Panc1 (cell line): ENCODE results near the gene MICAL2.

ENCODE experiments used
- POLR2AphosphoS5 ChIP-seq: IDR thresholded peaks from 2 replicates; pipeline ENCODE4 v1.6.1; 2012; ENCODE audit warnings: mild to moderate bottlenecking, low read depth, low read length, moderate library complexity
- SIN3A ChIP-seq: IDR thresholded peaks from 2 replicates; pipeline ENCODE4 v1.6.1; 2012; ENCODE audit warnings: low read depth, mild to moderate bottlenecking, low read length, moderate library complexity, borderline replicate concordance; ENCODE audit not compliant: insufficient read depth
- TCF7L2 ChIP-seq: IDR thresholded peaks from 2 replicates; pipeline ENCODE4 v1.6.1; 2011; ENCODE audit warnings: mild to moderate bottlenecking, low read depth, low read length, inconsistent platforms
- TF ChIP-seq, protein P1 (sequence below): fragments of 450-650 bp; IDR thresholded peaks from 2 replicates; pipeline ENCODE4 v1.5.1; 2017; ENCODE audit warnings: mild to moderate bottlenecking
- TF ChIP-seq, protein P2 (sequence below), 2 experiments: IDR thresholded peaks; 2 replicates each; pipeline ENCODE4 v1.6.1; 2011 to 2012; ENCODE audit warnings: low read depth in 2 of 2, control low read depth in 1 of 2, low read length in 1 of 2, mild to moderate bottlenecking in 1 of 2, moderate library complexity in 1 of 2; ENCODE audit not compliant: insufficient read depth in 1 of 2

DNA sequence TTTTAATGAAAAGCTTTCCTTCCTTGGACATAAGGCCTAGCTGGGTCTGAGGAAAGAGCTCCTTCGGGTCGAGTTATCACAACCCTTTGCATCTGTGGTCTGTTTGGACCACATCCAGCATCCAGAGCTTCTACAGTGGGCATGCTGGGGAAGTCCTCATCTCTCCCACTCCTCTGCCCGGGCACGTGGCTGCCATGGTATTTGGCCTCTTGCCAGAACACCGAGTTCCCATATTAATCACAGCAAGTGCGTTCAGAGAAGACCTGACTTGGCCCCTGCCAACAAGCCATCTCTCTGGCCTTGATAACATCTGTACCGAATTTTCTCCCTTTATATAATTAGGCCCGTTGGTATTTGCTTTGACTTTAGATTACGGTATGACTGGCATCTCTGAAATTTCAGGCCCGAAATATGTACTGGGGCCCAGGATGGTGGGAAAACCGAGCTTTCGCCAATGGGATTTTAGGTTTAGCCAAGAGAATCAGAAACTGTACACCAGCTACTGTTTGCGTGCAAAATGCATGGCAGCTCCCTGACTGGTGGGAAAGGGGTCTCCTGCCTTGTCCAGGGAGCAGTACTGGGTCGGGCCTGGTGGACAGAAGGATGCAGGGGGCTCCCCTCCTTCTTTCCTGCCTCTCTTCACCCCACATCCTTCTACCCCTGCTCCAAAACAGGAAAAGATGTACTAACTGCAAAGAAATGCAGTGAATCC is 90.0 kb downstream of the MICAL2 start:
- TF ChIP-seq, protein P1, sequence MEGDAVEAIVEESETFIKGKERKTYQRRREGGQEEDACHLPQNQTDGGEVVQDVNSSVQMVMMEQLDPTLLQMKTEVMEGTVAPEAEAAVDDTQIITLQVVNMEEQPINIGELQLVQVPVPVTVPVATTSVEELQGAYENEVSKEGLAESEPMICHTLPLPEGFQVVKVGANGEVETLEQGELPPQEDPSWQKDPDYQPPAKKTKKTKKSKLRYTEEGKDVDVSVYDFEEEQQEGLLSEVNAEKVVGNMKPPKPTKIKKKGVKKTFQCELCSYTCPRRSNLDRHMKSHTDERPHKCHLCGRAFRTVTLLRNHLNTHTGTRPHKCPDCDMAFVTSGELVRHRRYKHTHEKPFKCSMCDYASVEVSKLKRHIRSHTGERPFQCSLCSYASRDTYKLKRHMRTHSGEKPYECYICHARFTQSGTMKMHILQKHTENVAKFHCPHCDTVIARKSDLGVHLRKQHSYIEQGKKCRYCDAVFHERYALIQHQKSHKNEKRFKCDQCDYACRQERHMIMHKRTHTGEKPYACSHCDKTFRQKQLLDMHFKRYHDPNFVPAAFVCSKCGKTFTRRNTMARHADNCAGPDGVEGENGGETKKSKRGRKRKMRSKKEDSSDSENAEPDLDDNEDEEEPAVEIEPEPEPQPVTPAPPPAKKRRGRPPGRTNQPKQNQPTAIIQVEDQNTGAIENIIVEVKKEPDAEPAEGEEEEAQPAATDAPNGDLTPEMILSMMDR: no peak
- TF ChIP-seq, protein P2, sequence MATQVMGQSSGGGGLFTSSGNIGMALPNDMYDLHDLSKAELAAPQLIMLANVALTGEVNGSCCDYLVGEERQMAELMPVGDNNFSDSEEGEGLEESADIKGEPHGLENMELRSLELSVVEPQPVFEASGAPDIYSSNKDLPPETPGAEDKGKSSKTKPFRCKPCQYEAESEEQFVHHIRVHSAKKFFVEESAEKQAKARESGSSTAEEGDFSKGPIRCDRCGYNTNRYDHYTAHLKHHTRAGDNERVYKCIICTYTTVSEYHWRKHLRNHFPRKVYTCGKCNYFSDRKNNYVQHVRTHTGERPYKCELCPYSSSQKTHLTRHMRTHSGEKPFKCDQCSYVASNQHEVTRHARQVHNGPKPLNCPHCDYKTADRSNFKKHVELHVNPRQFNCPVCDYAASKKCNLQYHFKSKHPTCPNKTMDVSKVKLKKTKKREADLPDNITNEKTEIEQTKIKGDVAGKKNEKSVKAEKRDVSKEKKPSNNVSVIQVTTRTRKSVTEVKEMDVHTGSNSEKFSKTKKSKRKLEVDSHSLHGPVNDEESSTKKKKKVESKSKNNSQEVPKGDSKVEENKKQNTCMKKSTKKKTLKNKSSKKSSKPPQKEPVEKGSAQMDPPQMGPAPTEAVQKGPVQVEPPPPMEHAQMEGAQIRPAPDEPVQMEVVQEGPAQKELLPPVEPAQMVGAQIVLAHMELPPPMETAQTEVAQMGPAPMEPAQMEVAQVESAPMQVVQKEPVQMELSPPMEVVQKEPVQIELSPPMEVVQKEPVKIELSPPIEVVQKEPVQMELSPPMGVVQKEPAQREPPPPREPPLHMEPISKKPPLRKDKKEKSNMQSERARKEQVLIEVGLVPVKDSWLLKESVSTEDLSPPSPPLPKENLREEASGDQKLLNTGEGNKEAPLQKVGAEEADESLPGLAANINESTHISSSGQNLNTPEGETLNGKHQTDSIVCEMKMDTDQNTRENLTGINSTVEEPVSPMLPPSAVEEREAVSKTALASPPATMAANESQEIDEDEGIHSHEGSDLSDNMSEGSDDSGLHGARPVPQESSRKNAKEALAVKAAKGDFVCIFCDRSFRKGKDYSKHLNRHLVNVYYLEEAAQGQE (IDR thresholded peaks at IDR 0.05; ENCODE audit: insufficient read depth in 1 of 2, low read depth in 2 of 2, low read length in 1 of 2): no peak
- TF ChIP-seq POLR2AphosphoS5 (no peak), SIN3A (no peak), TCF7L2 (no peak)
